GM12878 (cell line): ENCODE results near the gene BPTF.

Experiments
- BCL11A ChIP-seq: IDR thresholded peaks from 2 replicates; pipeline ENCODE4 v1.6.1; 2011; ENCODE audit warnings: low read depth, low read length
- CHD1 ChIP-seq: IDR thresholded peaks from 2 replicates; pipeline ENCODE4 v1.6.1; 2012; ENCODE audit warnings: low read depth, low read length, improper control_type of control experiment
- EZH2 ChIP-seq: IDR thresholded peaks from 2 replicates; pipeline ENCODE4 v1.6.1; 2012; ENCODE audit warnings: low read depth, mild to moderate bottlenecking, control low read depth, inconsistent platforms, low read length, borderline replicate concordance; ENCODE audit not compliant: control insufficient read depth
- FOS ChIP-seq: IDR thresholded peaks from 3 replicates; pipeline ENCODE4 v1.6.1; 2011; ENCODE audit warnings: borderline replicate concordance; ENCODE audit not compliant: insufficient read length; ENCODE audit errors: extremely low read depth
- NFYB ChIP-seq: IDR thresholded peaks from 2 replicates; pipeline ENCODE4 v1.6.1; 2011; ENCODE audit warnings: low read depth, mild to moderate bottlenecking, low read length, improper control_type of control experiment, moderate library complexity; ENCODE audit not compliant: insufficient read depth
- SREBF2 ChIP-seq: IDR thresholded peaks from 2 replicates; pipeline ENCODE4 v1.6.1; 2012; ENCODE audit warnings: mild to moderate bottlenecking, low read length
- TF ChIP-seq, protein P1 (sequence below): fragments of 450-650 bp; IDR thresholded peaks from 2 replicates; pipeline ENCODE4 v1.6.1; 2016; ENCODE audit warnings: mild to moderate bottlenecking, moderate library complexity, borderline replicate concordance
- TF ChIP-seq, protein P2 (sequence below), 3 experiments: IDR thresholded peaks in 2 of 3; conservative IDR thresholded peaks in 1 of 3; 2 replicates each; pipeline ENCODE4 v1.5.1; 2011; ENCODE audit warnings: low read depth in 3 of 3, low read length in 3 of 3, mild to moderate bottlenecking in 3 of 3, control low read depth in 2 of 3, moderate library complexity in 2 of 3, inconsistent platforms in 1 of 3, mixed read lengths in 1 of 3; ENCODE audit not compliant: control insufficient read depth in 2 of 3, insufficient read depth in 1 of 3; ENCODE audit errors: extremely low read depth in 1 of 3
- TF ChIP-seq, protein P3 (sequence below): IDR thresholded peaks from 2 replicates; pipeline ENCODE4 v1.6.1; 2012; ENCODE audit warnings: low read length, inconsistent platforms

DNA sequence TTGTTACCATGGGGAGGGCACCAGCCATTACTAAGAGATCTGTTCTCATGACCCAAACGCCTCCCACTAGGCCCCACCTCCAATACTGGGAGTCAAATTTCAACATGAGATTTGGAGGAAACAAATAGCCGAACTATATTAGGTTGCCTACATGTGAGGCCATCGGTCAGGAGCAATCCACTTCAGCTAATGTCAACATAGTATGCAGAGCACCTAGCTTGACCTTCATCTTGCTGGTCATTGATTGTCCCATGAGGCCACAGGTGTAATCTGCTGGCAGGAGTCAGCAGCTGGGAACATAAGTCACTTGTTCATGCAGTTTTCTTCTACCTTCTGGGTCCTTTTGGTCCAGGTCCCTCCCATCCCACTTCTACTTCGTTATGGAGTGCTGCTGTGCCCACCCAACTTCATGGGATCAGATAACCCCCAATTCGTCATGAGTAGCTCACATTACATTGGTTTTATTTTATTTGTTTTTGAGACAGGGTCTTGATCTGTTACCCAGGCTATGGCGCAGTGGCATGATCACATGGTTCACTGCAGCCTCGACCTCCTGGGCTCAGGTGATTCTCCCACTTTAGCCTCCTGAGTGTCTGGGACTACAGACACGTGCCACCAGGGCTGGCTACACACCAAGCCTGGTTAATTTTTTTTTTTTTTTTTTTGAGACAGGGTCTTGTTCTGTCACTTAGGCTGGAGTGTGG, 204.4 kb downstream of the BPTF start:
- TF ChIP-seq EZH2: no peak
- TF ChIP-seq, protein P1, sequence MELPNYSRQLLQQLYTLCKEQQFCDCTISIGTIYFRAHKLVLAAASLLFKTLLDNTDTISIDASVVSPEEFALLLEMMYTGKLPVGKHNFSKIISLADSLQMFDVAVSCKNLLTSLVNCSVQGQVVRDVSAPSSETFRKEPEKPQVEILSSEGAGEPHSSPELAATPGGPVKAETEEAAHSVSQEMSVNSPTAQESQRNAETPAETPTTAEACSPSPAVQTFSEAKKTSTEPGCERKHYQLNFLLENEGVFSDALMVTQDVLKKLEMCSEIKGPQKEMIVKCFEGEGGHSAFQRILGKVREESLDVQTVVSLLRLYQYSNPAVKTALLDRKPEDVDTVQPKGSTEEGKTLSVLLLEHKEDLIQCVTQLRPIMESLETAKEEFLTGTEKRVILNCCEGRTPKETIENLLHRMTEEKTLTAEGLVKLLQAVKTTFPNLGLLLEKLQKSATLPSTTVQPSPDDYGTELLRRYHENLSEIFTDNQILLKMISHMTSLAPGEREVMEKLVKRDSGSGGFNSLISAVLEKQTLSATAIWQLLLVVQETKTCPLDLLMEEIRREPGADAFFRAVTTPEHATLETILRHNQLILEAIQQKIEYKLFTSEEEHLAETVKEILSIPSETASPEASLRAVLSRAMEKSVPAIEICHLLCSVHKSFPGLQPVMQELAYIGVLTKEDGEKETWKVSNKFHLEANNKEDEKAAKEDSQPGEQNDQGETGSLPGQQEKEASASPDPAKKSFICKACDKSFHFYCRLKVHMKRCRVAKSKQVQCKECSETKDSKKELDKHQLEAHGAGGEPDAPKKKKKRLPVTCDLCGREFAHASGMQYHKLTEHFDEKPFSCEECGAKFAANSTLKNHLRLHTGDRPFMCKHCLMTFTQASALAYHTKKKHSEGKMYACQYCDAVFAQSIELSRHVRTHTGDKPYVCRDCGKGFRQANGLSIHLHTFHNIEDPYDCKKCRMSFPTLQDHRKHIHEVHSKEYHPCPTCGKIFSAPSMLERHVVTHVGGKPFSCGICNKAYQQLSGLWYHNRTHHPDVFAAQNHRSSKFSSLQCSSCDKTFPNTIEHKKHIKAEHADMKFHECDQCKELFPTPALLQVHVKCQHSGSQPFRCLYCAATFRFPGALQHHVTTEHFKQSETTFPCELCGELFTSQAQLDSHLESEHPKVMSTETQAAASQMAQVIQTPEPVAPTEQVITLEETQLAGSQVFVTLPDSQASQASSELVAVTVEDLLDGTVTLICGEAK: no peak
- TF ChIP-seq NFYB: no peak
- TF ChIP-seq BCL11A: no peak
- TF ChIP-seq, protein P2, sequence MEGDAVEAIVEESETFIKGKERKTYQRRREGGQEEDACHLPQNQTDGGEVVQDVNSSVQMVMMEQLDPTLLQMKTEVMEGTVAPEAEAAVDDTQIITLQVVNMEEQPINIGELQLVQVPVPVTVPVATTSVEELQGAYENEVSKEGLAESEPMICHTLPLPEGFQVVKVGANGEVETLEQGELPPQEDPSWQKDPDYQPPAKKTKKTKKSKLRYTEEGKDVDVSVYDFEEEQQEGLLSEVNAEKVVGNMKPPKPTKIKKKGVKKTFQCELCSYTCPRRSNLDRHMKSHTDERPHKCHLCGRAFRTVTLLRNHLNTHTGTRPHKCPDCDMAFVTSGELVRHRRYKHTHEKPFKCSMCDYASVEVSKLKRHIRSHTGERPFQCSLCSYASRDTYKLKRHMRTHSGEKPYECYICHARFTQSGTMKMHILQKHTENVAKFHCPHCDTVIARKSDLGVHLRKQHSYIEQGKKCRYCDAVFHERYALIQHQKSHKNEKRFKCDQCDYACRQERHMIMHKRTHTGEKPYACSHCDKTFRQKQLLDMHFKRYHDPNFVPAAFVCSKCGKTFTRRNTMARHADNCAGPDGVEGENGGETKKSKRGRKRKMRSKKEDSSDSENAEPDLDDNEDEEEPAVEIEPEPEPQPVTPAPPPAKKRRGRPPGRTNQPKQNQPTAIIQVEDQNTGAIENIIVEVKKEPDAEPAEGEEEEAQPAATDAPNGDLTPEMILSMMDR (IDR thresholded peaks at IDR 0.05 in 2 of 3, conservative IDR thresholded peaks at IDR 0.05 in 1 of 3; ENCODE audit: control insufficient read depth in 2 of 3, extremely low read depth in 1 of 3, insufficient read depth in 1 of 3, low read depth in 3 of 3, low read length in 3 of 3): no peak
- TF ChIP-seq SREBF2: no peak
- TF ChIP-seq FOS: no peak
- TF ChIP-seq, protein P3, sequence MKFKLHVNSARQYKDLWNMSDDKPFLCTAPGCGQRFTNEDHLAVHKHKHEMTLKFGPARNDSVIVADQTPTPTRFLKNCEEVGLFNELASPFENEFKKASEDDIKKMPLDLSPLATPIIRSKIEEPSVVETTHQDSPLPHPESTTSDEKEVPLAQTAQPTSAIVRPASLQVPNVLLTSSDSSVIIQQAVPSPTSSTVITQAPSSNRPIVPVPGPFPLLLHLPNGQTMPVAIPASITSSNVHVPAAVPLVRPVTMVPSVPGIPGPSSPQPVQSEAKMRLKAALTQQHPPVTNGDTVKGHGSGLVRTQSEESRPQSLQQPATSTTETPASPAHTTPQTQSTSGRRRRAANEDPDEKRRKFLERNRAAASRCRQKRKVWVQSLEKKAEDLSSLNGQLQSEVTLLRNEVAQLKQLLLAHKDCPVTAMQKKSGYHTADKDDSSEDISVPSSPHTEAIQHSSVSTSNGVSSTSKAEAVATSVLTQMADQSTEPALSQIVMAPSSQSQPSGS: no peak
- no peak for TF ChIP-seq CHD1
